ES-I3 (cell line): ENCODE results near the gene TMEM174.
"Not testable (repeated sequence)": the region's sequence is repeated elsewhere in the genome, so short reads cannot be mapped to it uniquely, and the experiment has no call there.

ENCODE experiments used
- H3K36me3 ChIP-seq: 2 replicates; pipeline ENCODE4 v1.6.1; 2013; ENCODE audit warnings: mild to moderate bottlenecking, low read length, control low read depth, moderate library complexity; ENCODE audit not compliant: insufficient read depth
- H3K4me1 ChIP-seq: 2 replicates; pipeline ENCODE4 v1.6.1; 2013; ENCODE audit warnings: mild to moderate bottlenecking, control low read depth, low read length; ENCODE audit not compliant: insufficient read depth
- H3K9ac ChIP-seq: 2 replicates; pipeline ENCODE4 v1.6.1; 2013; ENCODE audit warnings: low read depth, mild to moderate bottlenecking, low read length, moderate library complexity
- H3K9me3 ChIP-seq: 2 replicates; pipeline ENCODE4 v1.6.1; 2013; ENCODE audit warnings: mild to moderate bottlenecking, low read length, moderate library complexity; ENCODE audit not compliant: control insufficient read depth, insufficient read depth

Gene TMEM174

DNA sequence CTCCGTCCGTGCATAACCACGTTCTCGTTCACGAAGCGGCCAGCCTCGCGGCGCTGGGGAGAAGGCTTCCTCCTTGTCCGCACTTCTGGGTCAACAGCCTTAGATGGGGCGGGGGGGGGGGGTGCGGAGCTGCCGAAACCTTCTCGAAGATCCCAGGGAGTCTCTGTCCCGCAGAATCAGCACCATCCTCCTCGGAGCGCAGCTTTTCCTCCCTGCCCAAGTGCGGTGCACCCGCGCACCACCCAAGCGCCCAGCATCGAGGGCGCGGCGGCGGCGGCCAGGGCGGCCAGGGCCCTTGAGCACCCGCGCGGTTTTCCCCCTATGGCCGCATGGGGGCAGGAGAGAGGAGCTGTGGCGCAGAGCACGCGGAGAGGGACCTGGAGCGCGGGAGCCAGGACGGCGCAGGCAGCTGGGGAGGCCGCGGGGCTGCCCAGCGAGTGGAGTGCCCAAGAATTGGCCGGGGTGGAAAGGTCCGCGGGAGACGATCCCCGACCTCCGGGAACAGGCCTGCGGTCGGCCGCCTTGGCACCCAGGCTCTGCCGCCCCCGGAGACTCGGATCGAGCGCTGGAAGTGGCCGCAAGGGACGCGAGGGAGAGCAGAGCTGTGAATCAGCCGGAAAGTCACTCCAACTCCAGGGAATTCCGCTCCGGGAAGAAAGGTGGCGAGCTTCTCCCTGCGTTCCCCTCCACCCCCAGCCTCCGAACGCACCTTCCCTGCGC lies 43.1 kb downstream of the TMEM174 start:
- no peaks in the 10 kb centered on the region for H3K9me3 ChIP-seq
- H3K36me3 ChIP-seq, result no peaks in the 10 kb centered on the region
- H3K9ac ChIP-seq, result peak overlapping the region; percentile 69
- peaks cover 22% of the 10 kb centered on the region for H3K4me1 ChIP-seq

GRCh38 chr5:73218552-73219171 lies 45.7 kb downstream of the TMEM174 start:
- H3K4me1 ChIP-seq, result peaks cover 17% of the 10 kb centered on the region
- H3K9ac ChIP-seq, result no peak overlapping the region
- no peaks in the 10 kb centered on the region for H3K9me3 ChIP-seq
- H3K36me3 ChIP-seq, result no peaks in the 10 kb centered on the region

DNA sequence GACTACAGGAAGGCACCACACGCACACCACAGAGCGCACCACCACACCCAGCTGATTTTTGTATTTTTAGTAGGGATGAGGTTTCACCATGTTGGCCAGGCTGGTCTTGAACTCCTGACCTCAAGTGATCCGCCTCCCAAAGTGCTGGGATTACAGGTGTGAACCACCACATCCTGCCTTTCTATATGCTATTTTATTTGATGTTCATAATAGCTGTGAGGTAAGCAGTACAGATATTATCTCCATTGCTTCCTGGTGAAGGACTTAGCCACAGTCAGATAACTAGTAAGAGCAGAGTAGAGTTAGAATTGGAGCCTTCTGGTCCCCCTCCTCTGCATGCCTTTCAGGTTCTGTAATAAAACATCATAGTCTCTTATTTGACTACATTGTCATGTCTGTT lies 46.3 kb downstream of the TMEM174 start:
- H3K4me1 ChIP-seq, result peaks cover 11% of the 10 kb centered on the region
- not testable (repeated sequence) for H3K36me3 ChIP-seq, H3K9me3 ChIP-seq, H3K9ac ChIP-seq

- Histone ChIP-seq H3K36me3 (no peaks in the 10 kb centered on the region), H3K9ac (no peak overlapping the region), H3K4me1 (peaks cover 4% of the 10 kb centered on the region; the same call in 1 of the 2 replicates), H3K9me3 (no peaks in the 10 kb centered on the region)
Measured at GRCh38 chr5:73221161-73221560, 48.2 kb downstream of the TMEM174 start.

DNA sequence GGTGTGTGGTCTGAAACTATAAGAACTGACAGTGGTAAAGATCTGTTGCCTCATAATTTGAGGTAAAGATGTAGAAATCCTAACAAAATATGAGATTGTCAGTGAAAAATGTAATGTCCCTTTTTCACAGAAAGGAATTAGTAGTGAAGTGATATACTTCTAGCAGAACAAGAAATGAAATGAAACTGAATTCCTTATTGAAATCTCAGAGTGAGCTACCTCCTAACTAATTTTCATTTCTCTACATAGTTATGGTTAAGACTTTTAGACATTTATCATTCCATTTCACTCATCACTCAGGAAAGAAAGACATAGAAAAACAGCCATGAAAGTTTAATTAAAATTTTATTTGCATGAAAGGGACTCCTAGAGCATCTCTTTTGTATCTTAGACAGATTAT lies 48.7 kb downstream of the TMEM174 start:
- H3K4me1 ChIP-seq, result peaks cover 4% of the 10 kb centered on the region; the same call in 1 of the 2 replicates
- H3K9ac ChIP-seq, result no peak overlapping the region
- no peaks in the 10 kb centered on the region for H3K9me3 ChIP-seq
- no peaks in the 10 kb centered on the region for H3K36me3 ChIP-seq

- H3K9me3 ChIP-seq, result no peaks in the 10 kb centered on the region
- peaks cover 4% of the 10 kb centered on the region; the same call in 1 of the 2 replicates for H3K4me1 ChIP-seq
- H3K36me3 ChIP-seq, result no peaks in the 10 kb centered on the region
- no peak overlapping the region for H3K9ac ChIP-seq
Measured at GRCh38 chr5:73222173-73222572, 49.2 kb downstream of the TMEM174 start.
